Right lobe of liver (tissue), 4 donors: Measurements from ENCODE around the gene PARVG.

Source experiments
- CTCF ChIP-seq, 4 donors: fragments of 200-600 bp in 3 of 4; fragments of 450-650 bp in 1 of 4; IDR thresholded peaks; one replicate each; pipeline versions ENCODE4 v1.5.1 to v1.8.0; 2016 to 2022; ENCODE audit warnings: antibody characterized with exemption in 4 of 4, mild to moderate bottlenecking in 2 of 4
- POLR2A ChIP-seq: fragments of 450-650 bp; IDR thresholded peaks from one replicate; pipeline ENCODE4 v1.6.1; 2017; ENCODE audit warnings: antibody characterized with exemption, mild to moderate bottlenecking
- donor health status: DM: no; HTN: no; CAD: no.
- donor health status: DM: no; HTN: no; CAD: no.
- donor health status: DM: no; HTN: yes; CAD: no.

DNA sequence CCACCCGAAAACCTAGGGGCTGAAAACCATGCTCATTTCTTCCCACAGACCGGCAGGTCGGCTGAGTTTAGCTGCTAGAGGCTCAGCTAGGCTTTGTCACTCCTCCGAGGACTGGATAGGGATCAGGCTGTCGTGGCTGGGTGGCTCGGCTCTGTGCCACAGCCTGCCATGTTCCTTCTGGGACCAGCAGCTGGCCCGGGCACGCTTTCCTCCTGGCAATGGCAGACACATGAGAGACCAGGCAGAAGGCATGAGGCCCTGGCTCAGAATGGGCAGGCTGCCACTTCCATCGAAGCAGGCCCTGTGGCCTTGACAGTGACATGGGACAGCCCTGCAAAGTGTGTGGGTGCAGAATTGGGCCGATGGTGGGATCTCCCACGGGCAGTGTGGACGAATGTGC, 20.9 kb downstream of the PARVG start:
- TF ChIP-seq CTCF (IDR thresholded peaks at IDR 0.05) (no peak), POLR2A (no peak)
